GM10266 (cell line): Measurements from ENCODE around the gene GPM6B.

ENCODE experiments used
- DNase-seq: peaks from one replicate; pipeline ENCODE4 v3.0.0; 2012; ENCODE audit errors: extremely low spot score
- TF ChIP-seq, protein P1 (sequence below): IDR thresholded peaks from 2 replicates; pipeline ENCODE4 v1.5.1; 2012; ENCODE audit warnings: mild to moderate bottlenecking, low read depth; ENCODE audit not compliant: control insufficient read depth, insufficient read depth; ENCODE audit errors: missing control alignments

GPM6B gene

DNA sequence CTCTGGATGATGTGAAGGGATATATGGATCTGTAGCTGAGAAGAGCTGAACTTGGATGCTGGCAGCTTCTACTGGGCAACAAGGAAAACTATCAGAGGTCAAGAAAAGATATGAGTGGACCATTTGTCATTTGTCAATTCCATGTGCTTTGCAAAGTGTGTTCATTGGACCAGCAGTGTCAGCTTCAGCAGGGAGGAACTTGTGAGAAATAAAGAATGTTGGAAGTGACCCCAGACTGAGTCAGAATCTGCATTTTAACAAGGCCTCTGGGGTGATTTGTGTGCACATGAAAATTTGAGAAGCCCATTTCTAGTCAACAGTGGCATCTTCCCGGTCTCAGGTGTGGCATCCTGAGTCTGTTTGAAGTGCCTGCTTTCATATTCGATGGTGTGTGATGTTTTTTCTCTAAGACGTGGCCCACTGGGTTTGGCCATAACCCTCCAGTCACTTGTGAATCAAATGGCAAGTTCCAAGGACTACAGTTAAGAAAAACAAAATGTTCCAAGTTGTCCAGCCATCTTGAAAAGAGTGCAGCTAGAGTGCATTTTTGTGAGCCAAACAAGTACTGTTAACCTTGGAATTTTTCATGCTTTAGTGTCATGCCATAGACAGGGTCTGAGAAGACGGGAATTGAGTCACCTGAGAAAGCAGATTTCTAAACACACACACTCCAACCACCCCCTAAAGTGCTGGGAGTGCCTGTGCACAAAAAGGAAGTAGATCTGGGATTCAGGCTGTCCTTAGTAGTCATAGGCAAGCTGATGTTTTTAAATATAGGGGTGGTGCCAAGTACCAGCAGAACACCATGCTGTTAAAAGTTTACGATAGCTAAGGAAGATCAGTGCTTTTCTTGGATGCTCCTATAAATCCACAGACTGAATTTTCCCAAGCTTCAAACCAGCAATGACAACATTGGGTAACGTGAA, 26.4 kb downstream of the GPM6B start:
- TF ChIP-seq, protein P1, sequence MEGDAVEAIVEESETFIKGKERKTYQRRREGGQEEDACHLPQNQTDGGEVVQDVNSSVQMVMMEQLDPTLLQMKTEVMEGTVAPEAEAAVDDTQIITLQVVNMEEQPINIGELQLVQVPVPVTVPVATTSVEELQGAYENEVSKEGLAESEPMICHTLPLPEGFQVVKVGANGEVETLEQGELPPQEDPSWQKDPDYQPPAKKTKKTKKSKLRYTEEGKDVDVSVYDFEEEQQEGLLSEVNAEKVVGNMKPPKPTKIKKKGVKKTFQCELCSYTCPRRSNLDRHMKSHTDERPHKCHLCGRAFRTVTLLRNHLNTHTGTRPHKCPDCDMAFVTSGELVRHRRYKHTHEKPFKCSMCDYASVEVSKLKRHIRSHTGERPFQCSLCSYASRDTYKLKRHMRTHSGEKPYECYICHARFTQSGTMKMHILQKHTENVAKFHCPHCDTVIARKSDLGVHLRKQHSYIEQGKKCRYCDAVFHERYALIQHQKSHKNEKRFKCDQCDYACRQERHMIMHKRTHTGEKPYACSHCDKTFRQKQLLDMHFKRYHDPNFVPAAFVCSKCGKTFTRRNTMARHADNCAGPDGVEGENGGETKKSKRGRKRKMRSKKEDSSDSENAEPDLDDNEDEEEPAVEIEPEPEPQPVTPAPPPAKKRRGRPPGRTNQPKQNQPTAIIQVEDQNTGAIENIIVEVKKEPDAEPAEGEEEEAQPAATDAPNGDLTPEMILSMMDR: no peak
- DNase-seq: no peak

DNA sequence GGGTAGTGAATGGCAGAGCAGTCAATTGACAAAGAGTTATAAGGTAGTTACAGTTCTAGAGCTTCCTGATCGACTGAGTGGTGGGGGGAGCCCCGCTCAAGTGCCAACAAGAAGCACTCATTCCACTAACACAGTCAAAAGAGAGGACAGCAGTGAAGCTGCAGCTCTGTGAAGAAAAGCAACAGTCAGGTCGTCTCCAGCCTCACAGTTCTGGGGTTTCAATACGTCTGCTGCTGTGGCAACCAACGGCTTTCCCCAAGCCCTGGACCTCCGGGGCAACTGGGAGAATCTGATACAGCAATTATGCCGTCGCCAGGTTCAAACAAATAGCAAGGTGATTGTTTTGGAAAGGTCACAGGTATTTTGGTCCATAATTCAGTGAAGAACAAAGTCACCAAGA, 30.8 kb downstream of the GPM6B start:
- no peak for DNase-seq
- TF ChIP-seq, protein P1: no peak

DNA sequence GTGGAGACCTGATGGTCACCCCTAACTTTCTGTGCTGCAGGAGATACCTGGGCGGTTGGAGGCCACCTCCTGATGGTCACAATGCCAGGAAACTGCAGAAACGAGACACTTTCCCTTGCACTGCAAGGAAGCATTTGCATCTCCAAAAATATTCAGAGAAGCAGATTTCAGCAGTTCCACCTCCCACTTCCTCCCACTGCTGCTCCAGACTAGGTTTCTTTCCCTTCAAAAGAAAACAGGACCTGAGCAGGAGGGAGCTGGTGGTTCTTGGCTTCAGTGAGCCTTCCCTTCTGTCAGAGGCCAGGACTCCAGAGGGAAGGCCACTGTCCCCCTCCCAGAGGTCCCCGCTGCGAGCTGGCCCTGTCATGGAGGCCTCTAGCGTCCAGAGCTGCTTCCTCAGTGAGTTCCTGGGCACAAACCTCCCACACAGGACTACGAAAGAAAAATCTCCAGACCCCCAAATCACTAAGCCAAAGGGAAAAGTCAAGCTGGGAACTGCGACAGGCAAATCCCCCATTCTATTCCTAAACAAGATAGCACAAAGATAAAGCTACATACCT, 35.9 kb downstream of the GPM6B start:
- no peak for DNase-seq
- TF ChIP-seq, protein P1: no peak

DNA sequence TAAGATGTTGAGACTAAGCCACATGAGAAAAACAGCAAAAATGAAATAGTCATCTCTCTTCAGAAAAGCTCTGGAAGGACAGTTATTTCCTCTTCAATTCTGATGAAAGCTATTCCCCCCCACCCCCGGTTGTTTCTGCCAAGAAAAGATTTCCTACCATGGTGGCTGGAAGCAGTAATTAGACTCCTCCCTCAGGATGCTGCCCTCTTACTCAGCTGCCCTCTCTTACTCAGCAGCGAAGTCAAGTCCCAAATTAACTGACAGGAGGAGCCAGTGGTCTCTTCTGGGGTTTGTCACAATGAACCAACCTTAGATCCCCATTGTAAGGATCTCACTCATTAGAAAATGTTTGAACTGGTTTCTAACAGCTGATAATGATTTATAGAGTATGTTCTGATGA, 38.0 kb downstream of the GPM6B start:
- DNase-seq: no peak
- TF ChIP-seq, protein P1: no peak

DNA sequence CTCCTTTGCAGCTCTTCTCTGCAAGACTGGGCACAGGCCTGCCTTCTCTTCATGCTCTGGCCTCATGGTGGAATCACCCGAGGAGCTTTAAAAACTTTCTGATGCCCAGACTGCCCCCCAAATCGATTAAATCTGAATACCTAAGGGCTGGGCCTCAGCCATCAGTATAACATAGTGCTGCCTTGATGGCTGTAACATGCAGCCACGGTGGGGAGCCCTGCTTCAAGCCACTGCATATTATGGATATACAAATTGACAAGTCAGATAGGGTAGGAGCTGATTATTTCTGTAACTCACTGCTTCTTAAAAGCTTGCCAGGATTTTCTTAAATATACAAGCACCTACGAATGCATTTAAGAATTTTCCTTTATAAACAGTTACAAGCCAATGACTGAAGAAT, 40.5 kb downstream of the GPM6B start:
- TF ChIP-seq, protein P1: no peak
- DNase-seq: no peak

DNA sequence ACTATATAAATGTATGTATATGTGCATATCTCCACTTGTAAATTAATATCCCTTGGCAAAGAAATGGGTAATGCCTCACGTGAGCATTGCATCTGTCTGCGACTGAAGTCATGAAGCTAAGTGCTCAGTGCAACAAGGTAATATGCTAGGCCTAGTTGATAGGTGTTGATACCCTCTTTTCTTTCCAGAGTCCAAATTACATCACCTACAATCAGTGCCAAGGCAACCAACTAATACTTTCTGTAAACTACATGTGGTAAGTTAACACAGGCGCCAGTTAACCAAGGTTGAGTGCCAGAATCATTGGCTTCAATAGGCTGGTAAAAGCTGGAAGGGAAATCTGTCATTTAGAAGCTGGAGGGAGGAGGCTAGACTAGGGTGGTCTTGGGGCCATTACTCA, 41.1 kb downstream of the GPM6B start:
- TF ChIP-seq, protein P1: no peak
- DNase-seq: no peak

DNA sequence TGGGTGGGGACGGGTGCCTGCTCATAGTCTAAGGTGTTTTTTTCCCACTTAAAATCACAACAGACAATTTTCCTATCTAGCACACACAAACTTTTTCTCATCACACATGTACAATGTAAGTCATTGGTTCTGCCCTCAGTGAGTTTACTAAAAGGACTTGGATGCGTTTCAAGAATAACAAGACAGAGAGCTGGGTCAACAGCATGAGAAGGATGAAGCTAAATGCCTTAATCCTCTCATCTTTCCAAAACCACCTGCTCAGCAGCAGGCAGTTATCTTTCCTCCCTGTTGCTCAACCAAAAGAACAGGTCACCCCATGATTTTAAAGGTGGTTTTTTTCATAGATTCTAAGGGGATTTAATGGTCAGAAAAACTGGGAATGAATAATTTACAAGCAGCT, 42.2 kb downstream of the GPM6B start:
- TF ChIP-seq, protein P1: no peak
- no peak for DNase-seq
